HG03442 (cell line): ENCODE data around the gene UTS2B.
A peak's percentile ranks its signal among the peaks of the same experiment; 100 is the strongest.

Experiments
- ATAC-seq: cut with Tn5 transposase; IDR thresholded peaks from one replicate; pipeline ENCODE4 v1.9.1; 2021; ENCODE audit warnings: mild to moderate bottlenecking, moderate library complexity; ENCODE audit not compliant: unreplicated experiment

UTS2B gene

DNA sequence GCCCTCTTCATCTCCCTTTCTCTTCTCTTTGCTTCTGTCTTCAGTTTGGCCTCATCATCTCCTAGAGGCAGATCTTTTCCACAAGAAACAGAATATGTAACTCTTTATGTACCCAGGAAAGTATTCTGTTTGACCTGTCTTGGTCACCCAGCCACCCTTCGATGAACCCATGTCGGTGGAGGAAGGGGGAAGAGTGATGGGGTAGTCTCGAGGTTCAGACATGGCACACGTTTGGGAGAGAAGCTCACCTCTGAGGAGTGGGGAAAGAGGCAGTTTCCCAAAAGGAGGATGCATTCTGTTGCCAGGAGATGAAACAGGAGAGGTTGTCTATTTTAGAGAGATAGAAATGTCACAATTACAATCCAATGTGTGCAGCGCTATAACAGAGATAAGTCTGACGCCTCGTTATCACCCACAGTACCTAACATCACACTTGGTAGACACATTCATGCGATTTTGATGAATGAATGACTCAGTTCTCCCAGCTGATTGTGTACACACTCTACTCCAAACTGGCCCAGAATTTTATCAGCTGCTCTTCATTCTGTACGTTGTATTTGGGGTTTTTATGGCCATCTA, 1.9 kb downstream of the UTS2B start:
- no peak for ATAC-seq

- ATAC-seq: no peak
These were observed 2.8 kb downstream of the UTS2B start for GRCh38 chr3:191327526-191327925.

DNA sequence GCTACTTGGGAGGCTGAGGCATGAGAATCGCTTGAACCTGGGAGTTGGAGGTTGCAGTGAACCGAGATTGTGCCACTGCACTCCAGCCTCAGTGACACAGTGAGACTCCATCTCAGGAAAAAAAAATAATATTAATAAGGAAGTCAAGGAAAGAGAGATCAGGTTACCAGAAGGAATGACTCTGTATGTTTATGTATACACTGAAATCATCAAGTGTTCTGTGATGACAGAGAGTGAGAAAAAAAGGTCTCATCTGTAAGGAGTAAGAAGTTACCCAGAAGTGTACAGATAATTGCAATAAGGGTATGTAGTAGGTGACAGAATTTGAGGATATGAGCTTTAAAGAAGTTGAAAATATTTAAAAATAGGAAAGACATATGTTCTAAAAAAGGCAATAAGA, 5.4 kb downstream of the UTS2B start:
- no peak for ATAC-seq

DNA sequence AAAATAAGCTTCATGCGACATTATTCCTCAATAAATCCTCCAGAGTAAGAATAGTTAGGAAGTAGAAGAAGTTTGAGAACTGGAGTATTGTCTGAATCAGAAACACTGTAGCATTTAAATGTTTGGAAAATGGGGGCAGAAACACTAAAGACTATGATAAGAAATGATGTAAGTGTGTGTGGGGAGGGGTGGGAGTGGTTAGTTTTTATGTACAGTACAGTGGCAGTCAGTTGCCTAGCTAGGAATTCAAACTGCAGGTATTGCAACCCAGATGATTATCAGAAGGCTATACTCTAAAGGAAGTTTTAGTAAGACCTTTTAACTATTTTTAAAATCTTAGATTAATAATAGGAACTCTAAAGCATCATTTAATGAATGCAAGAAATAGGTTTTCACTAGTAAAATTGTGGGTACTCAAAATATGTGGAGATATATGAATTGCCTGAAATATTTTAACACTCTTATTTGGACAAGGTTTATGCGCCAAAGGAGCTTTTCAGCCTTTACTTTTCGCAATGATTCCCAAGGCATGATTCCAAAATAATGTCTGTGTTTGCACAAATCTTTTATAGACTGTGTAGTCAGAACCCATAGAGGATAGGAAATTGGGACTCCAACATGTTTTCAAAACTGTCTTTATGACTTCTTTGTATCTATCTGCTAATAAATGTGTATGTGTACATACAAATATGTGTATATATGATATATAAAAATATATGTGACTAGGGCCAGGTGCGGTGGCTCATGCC, 9.1 kb downstream of the UTS2B start:
- ATAC-seq: no peak

- ATAC-seq: no peak
These were observed 10.0 kb downstream of the UTS2B start for GRCh38 chr3:191320316-191320715.

GRCh38 chr3:191316876-191317603, 13.3 kb downstream of the UTS2B start:
- ATAC-seq: no peak

GRCh38 chr3:191314109-191314728, 16.1 kb downstream of the UTS2B start:
- ATAC-seq: no peak

DNA sequence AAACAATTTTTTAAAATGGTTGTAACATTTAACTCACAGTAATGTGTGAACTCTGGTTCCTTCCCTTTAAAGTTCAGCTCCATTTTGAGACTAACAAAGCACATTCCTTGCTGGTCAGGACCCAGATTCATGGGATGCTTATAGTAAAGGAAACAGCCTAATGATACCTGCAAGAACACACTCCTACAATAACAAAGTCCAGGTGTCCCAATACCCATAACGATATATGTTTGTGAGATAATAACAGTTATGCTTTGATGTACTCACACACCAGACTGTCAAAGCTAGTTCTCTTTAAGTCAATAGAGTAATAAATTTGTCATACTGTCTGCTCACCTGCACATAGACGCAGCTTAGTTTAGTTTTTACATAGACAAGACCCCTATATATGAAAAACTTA, 17.0 kb downstream of the UTS2B start:
- no peak for ATAC-seq

DNA sequence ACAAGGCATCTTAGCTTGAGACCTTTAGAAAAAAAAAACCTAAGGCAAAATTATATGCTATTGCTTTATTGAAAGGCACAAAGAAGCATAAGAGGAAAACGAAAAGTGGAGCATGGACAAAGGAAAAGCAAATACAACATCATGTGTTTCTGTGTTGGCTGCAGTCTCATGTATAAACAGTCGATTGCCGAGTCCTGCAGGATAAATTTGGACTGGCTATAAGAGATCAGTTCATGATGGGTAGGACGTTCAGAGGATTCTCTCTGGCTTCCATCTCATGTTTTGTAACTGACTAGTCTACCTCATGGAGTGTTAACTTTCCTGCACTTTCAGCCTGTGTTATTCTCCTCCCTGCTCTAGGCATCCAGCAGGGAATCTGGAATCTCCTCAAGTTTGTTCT, 23.0 kb downstream of the UTS2B start:
- ATAC-seq: no peak

- no peak for ATAC-seq
These were observed 23.9 kb downstream of the UTS2B start for GRCh38 chr3:191306428-191306827.

DNA sequence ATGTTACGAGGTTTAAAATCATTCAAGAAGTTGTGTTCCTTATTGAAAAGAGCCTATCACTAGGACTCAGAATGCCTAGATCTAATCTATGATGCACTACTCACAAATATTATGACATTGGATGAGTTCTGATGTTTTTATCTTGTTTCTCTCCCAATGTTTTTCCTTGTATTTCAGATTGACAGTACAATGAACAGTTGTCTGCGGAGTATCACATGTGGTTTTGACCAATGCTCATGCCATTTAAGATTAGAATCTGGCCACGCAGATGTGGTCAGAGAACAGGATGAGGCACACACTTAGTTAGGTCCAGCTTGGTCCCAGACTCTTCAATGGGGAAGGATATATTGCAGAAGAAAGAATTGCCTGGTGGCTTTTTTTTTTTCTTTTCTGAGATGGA, 26.7 kb downstream of the UTS2B start:
- no peak for ATAC-seq

DNA sequence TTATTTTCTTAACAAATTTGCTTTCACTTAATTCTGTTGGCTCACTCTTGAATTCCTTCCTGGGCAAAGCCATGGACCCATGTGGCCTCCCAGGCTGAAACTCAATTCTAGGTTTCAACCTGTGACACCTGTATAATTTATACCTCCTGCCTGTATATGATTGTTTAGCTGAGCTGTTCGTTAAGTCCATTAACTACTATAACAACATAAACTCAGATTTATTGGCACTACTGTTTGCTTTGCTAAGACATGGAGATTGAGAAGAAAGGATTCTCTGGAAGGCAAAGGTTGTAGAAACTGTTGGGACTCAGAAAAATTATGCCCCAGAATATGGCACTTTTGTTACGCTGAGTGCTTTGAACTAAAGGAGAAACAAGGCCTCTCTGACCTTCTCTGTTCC, 27.9 kb downstream of the UTS2B start:
- no peak for ATAC-seq

DNA sequence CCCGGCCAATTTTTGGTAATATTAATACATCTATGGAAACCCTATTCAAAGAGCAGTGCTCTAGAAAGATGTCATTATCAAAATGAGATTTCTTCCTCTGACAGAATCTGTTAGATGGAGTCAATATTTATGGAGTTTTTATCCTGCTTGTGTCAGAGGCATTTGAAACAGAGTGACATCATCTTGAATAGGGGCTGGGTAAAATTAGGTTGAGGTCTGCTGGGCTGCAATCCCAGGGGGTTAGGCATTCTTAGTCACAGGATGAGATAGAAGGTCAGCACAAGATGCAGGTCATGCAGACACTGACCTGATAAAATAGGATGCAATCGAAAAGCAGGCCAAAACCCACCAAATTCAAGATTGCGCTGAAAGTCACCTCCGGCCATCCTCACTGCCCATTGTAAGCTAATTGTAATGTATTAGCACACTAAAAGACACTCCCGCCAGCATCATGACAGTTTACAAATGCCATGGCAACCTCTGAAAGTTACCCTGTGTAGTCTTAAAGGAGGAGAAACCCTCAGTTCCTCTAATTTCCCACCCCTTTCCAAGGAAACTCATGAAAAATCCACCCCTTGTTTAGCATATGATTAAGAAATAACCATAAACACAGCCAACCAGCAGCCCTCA, 28.4 kb downstream of the UTS2B start:
- ATAC-seq: no peak

DNA sequence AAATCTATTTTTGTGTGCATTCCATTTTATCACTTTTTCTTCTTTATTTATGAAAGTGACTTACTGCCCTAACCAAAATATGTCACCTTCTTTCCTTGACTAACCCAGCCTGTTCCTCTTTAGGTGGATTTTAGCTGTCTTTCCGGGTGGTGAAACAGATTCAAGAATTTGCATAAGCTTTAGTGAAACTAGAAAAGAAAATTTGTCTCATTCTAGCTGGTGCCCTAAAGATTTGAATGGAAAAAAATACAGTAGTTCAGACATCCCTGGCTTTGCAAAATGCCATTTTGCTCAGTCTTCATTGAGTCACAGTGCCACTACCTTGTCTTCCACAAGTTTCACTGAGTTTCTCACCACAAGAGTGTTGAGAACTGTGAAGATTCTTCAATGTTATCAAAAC, 29.3 kb downstream of the UTS2B start:
- peak; percentile 67 for ATAC-seq

GRCh38 chr3:191300422-191300821, 29.9 kb downstream of the UTS2B start:
- no peak for ATAC-seq

- ATAC-seq: no peak
These were observed 31.5 kb downstream of the UTS2B start for GRCh38 chr3:191298846-191299245.

- ATAC-seq: peak; percentile 78
These were observed 34.2 kb downstream of the UTS2B start for GRCh38 chr3:191296041-191296541.

GRCh38 chr3:191294291-191294690, 36.0 kb downstream of the UTS2B start:
- no peak for ATAC-seq

GRCh38 chr3:191292243-191293015, 37.9 kb downstream of the UTS2B start:
- ATAC-seq: no peak

GRCh38 chr3:191290311-191291025, 39.9 kb downstream of the UTS2B start:
- ATAC-seq: peak; percentile 91
